22Rv1 (cell line): ENCODE data around the gene ITGAE.

Source experiments
- CTCF ChIP-seq: fragments of 450-650 bp; IDR thresholded peaks from 2 replicates; pipeline ENCODE4 v1.5.1; 2017; ENCODE audit warnings: mild to moderate bottlenecking
- ZFX ChIP-seq: fragments of 450-650 bp; IDR thresholded peaks from 2 replicates; pipeline ENCODE4 v1.6.1; 2017; ENCODE audit warnings: antibody characterized with exemption, borderline replicate concordance

GRCh38 chr17:3818786-3819185 lies 17.8 kb upstream of the ITGAE start:
- TF ChIP-seq CTCF: no peak
- no peak for TF ChIP-seq ZFX
